Loucy (cell line): ENCODE measurements around the gene ADAMTS12.

Experiments
- H2AFZ ChIP-seq: fragments of 200-600 bp; sonication (generic); 2 replicates; pipeline ENCODE4 v1.6.0; 2016; ENCODE audit warnings: antibody characterized with exemption, mild to moderate bottlenecking, low read length, moderate library complexity
- H3F3A ChIP-seq: fragments of 200-600 bp; 2 replicates; pipeline ENCODE4 v1.6.0; 2016; ENCODE audit warnings: antibody characterized with exemption, low read depth, mild to moderate bottlenecking
- H3K27me3 ChIP-seq: fragments of 200-600 bp; sonication (generic); 2 replicates; pipeline ENCODE4 v1.6.1; 2014; ENCODE audit warnings: low read length, mild to moderate bottlenecking; ENCODE audit not compliant: insufficient read depth, poor library complexity, severe bottlenecking
- H3K36me3 ChIP-seq: fragments of 200-600 bp; sonication (generic); 2 replicates; pipeline ENCODE4 v1.6.1; 2016; ENCODE audit warnings: low read length; ENCODE audit not compliant: insufficient read depth
- H3K4me1 ChIP-seq: fragments of 200-600 bp; sonication (generic); 2 replicates; pipeline ENCODE4 v1.5.1; 2014; ENCODE audit warnings: low read length, mild to moderate bottlenecking; ENCODE audit not compliant: insufficient read depth, poor library complexity, severe bottlenecking
- H3K4me2 ChIP-seq: fragments of 200-600 bp; sonication (generic); 2 replicates; pipeline ENCODE4 v1.6.0; 2014; ENCODE audit warnings: antibody characterized with exemption, low read length, low read depth, mild to moderate bottlenecking; ENCODE audit not compliant: poor library complexity, severe bottlenecking
- H3K4me3 ChIP-seq: fragments of 200-600 bp; sonication (generic); 2 replicates; pipeline ENCODE4 v1.5.1; 2014; ENCODE audit warnings: low read length, mild to moderate bottlenecking, mixed read lengths; ENCODE audit not compliant: poor library complexity, severe bottlenecking
- H3K79me2 ChIP-seq: fragments of 200-600 bp; sonication (generic); 2 replicates; pipeline ENCODE4 v1.6.1; 2014; ENCODE audit warnings: low read length; ENCODE audit not compliant: insufficient read depth
- H3K9ac ChIP-seq: fragments of 200-600 bp; sonication (generic); 2 replicates; pipeline ENCODE4 v1.6.0; 2014; ENCODE audit warnings: mild to moderate bottlenecking, low read depth, low read length, moderate library complexity; ENCODE audit not compliant: poor library complexity, severe bottlenecking
- H3K9me2 ChIP-seq: fragments of 200-600 bp; sonication (generic); replicated peaks from 2 replicates; pipeline ENCODE4 v1.6.1; 2016; ENCODE audit warnings: low read depth, low read length, mixed read lengths
- H3K9me3 ChIP-seq: fragments of 200-600 bp; sonication (generic); 2 replicates; pipeline ENCODE4 v1.6.1; 2014; ENCODE audit warnings: mild to moderate bottlenecking, antibody characterized with exemption, low read length, low read depth; ENCODE audit not compliant: insufficient read depth
- H4K20me1 ChIP-seq: fragments of 200-600 bp; sonication (generic); 2 replicates; pipeline ENCODE4 v1.6.0; 2014; ENCODE audit warnings: antibody characterized with exemption, low read length, mild to moderate bottlenecking; ENCODE audit not compliant: insufficient read depth, poor library complexity, severe bottlenecking
- CTCF ChIP-seq: fragments of 200-600 bp; sonication (generic); conservative IDR thresholded peaks from 2 replicates; pipeline ENCODE4 v1.5.1; 2014; ENCODE audit warnings: mild to moderate bottlenecking, antibody characterized with exemption, low read length
- EZH2phosphoT487 ChIP-seq: fragments of 200-600 bp; IDR thresholded peaks from 2 replicates; pipeline ENCODE4 v1.6.1; 2018; ENCODE audit warnings: antibody characterized with exemption, mild to moderate bottlenecking, moderate library complexity, borderline replicate concordance

ADAMTS12 gene

GRCh38 chr5:33938881-33939280 is 47.1 kb upstream of the ADAMTS12 start:
- Histone ChIP-seq H3K9me2 (no peaks in the 10 kb centered on the region), H3K4me1 (no peaks in the 10 kb centered on the region), H3K36me3 (no peaks in the 10 kb centered on the region), H3K4me2 (no peak overlapping the region), H4K20me1 (no peaks in the 10 kb centered on the region), H3F3A (no peaks in the 10 kb centered on the region), H3K4me3 (no peak overlapping the region), H2AFZ (no peak overlapping the region), H3K9ac (no peak overlapping the region), H3K9me3 (no peaks in the 10 kb centered on the region), H3K27me3 (peaks cover 5% of the 10 kb centered on the region), H3K79me2 (no peaks in the 10 kb centered on the region)
- no peak for TF ChIP-seq EZH2phosphoT487
- TF ChIP-seq CTCF, result no peak

- Histone ChIP-seq H3F3A (no peaks in the 10 kb centered on the region), H2AFZ (no peak overlapping the region), H4K20me1 (no peaks in the 10 kb centered on the region), H3K9me3 (no peaks in the 10 kb centered on the region), H3K4me1 (no peaks in the 10 kb centered on the region), H3K79me2 (no peaks in the 10 kb centered on the region), H3K4me2 (no peak overlapping the region), H3K36me3 (no peaks in the 10 kb centered on the region), H3K27me3 (peaks cover 5% of the 10 kb centered on the region), H3K4me3 (no peak overlapping the region), H3K9me2 (no peaks in the 10 kb centered on the region), H3K9ac (no peak overlapping the region)
- no peak for TF ChIP-seq CTCF
- no peak for TF ChIP-seq EZH2phosphoT487
Observed at GRCh38 chr5:33938507-33938796, 46.7 kb upstream of the ADAMTS12 start.

- H4K20me1 ChIP-seq, result no peaks in the 10 kb centered on the region
- H3K4me3 ChIP-seq, result no peak overlapping the region
- no peak overlapping the region for H3K9ac ChIP-seq
- no peaks in the 10 kb centered on the region for H3K4me1 ChIP-seq
- peaks cover 5% of the 10 kb centered on the region for H3K27me3 ChIP-seq
- no peaks in the 10 kb centered on the region for H3K9me3 ChIP-seq
- no peaks in the 10 kb centered on the region for H3K9me2 ChIP-seq
- H3K36me3 ChIP-seq, result no peaks in the 10 kb centered on the region
- H3F3A ChIP-seq, result no peaks in the 10 kb centered on the region
- H3K4me2 ChIP-seq, result no peak overlapping the region
- no peaks in the 10 kb centered on the region for H3K79me2 ChIP-seq
- TF ChIP-seq EZH2phosphoT487 (no peak), CTCF (no peak)
- no peak overlapping the region for H2AFZ ChIP-seq
Observed at GRCh38 chr5:33937707-33938506, 46.1 kb upstream of the ADAMTS12 start.
